ENCODE measurements around the gene GCSAML.

GCSAML gene

GRCh38 chr1:247574664-247575063, 25.7 kb downstream of the GCSAML start:
- DNase-seq (ENCODE audit: low spot score): no peak

GRCh38 chr1:247576514-247576913, 27.6 kb downstream of the GCSAML start:
- no peak for DNase-seq (ENCODE audit: low spot score)

- no peak for DNase-seq (ENCODE audit: low spot score)
Observed at GRCh38 chr1:247578946-247579460, 30.1 kb downstream of the GCSAML start.

GRCh38 chr1:247588060-247588459, 39.1 kb downstream of the GCSAML start, which contains the start of gene OR2G2:
TSS of gene OR2G2 (plus strand) at chr1:247588360. CDS start at chr1:247588360, 0 bp downstream.
- no peak for DNase-seq (ENCODE audit: low spot score)

- DNase-seq (ENCODE audit: low spot score): no peak
Observed at GRCh38 chr1:247605286-247605685, 56.4 kb downstream of the GCSAML start, which contains the start of gene OR2G3. TSS of gene OR2G3 (plus strand) at chr1:247605586. CDS start at chr1:247605586, 0 bp downstream.

GRCh38 chr1:247613405-247613804, 64.5 kb downstream of the GCSAML start:
- DNase-seq (ENCODE audit: low spot score): no peak

GRCh38 chr1:247614625-247615024, 65.7 kb downstream of the GCSAML start:
- no peak for DNase-seq (ENCODE audit: low spot score)
